Nephron progenitor cell (in vitro differentiated cells): ENCODE data around the gene RBMS1.
A peak's percentile ranks its signal among the peaks of the same experiment; 100 is the strongest.

Experiments
- DNase-seq: peaks from one replicate; pipeline ENCODE4 v3.0.0; 2021
- H3K27ac Mint-ChIP-seq: 2 replicates; pipeline ENCODE4 v1.8.0; 2021; ENCODE audit warnings: mild to moderate bottlenecking, moderate library complexity, mixed read lengths
- H3K27me3 Mint-ChIP-seq: 2 replicates; pipeline ENCODE4 v1.8.0; 2021; ENCODE audit warnings: mild to moderate bottlenecking, low read depth, mixed read lengths; ENCODE audit not compliant: poor library complexity
- H3K36me3 Mint-ChIP-seq: 2 replicates; pipeline ENCODE4 v1.8.0; 2021; ENCODE audit warnings: low read depth, mixed read lengths
- H3K4me1 Mint-ChIP-seq: 2 replicates; pipeline ENCODE4 v1.8.0; 2021; ENCODE audit warnings: mixed read lengths
- H3K4me3 Mint-ChIP-seq: 2 replicates; pipeline ENCODE4 v1.8.0; 2021; ENCODE audit warnings: mild to moderate bottlenecking, moderate library complexity, mixed read lengths
- H3K9me3 Mint-ChIP-seq: 2 replicates; pipeline ENCODE4 v1.8.0; 2021; ENCODE audit warnings: mild to moderate bottlenecking, moderate library complexity, mixed read lengths
- CTCF ChIP-seq: fragments of 200-600 bp; sonication (generic); IDR thresholded peaks from 2 replicates; pipeline ENCODE4 v1.5.0; 2021; ENCODE audit warnings: antibody characterized with exemption

The RBMS1 gene

GRCh38 chr2:160417745-160418397 is 75.7 kb downstream of the RBMS1 start:
- no peak overlapping the region for H3K4me3 Mint-ChIP-seq
- H3K27ac Mint-ChIP-seq = no peak overlapping the region
- H3K36me3 Mint-ChIP-seq = peaks cover 14% of the 10 kb centered on the region
- TF ChIP-seq CTCF = no peak
- no peak for DNase-seq
- peaks cover 6% of the 10 kb centered on the region for H3K4me1 Mint-ChIP-seq
- no peaks in the 10 kb centered on the region for H3K27me3 Mint-ChIP-seq
- H3K9me3 Mint-ChIP-seq = peaks cover 8% of the 10 kb centered on the region

- no peak for DNase-seq
- no peak overlapping the region for H3K27ac Mint-ChIP-seq
Observed at GRCh38 chr2:160415991-160416390, 77.6 kb downstream of the RBMS1 start.

GRCh38 chr2:160411955-160412354 is 81.7 kb downstream of the RBMS1 start:
- TF ChIP-seq CTCF = no peak
- Mint-ChIP-seq H3K9me3 (no peaks in the 10 kb centered on the region), H3K27me3 (no peaks in the 10 kb centered on the region), H3K4me1 (peaks cover 47% of the 10 kb centered on the region), H3K27ac (no peak overlapping the region), H3K36me3 (no peaks in the 10 kb centered on the region), H3K4me3 (no peak overlapping the region)
- no peak for DNase-seq

More at GRCh38 chr2:160415991-160416390, 77.6 kb downstream of the RBMS1 start:
- H3K4me3 Mint-ChIP-seq = no peak overlapping the region
- H3K4me1 Mint-ChIP-seq = peaks cover 21% of the 10 kb centered on the region
- H3K9me3 Mint-ChIP-seq = no peaks in the 10 kb centered on the region
- H3K27me3 Mint-ChIP-seq = no peaks in the 10 kb centered on the region
- H3K36me3 Mint-ChIP-seq = no peaks in the 10 kb centered on the region
- TF ChIP-seq CTCF = no peak

GRCh38 chr2:160411167-160411566 is 82.4 kb downstream of the RBMS1 start:
- Mint-ChIP-seq H3K27ac (peak overlapping the region; percentile 71), H3K4me3 (no peak overlapping the region), H3K4me1 (peaks cover 54% of the 10 kb centered on the region), H3K27me3 (no peaks in the 10 kb centered on the region), H3K36me3 (no peaks in the 10 kb centered on the region), H3K9me3 (no peaks in the 10 kb centered on the region)
- DNase-seq = peak; percentile 20
- no peak for TF ChIP-seq CTCF

- Mint-ChIP-seq H3K4me3 (peak overlapping the region; percentile 14), H3K27me3 (no peaks in the 10 kb centered on the region), H3K27ac (no peak overlapping the region), H3K36me3 (no peaks in the 10 kb centered on the region), H3K4me1 (peaks cover 66% of the 10 kb centered on the region), H3K9me3 (no peaks in the 10 kb centered on the region)
- DNase-seq = no peak
- no peak for TF ChIP-seq CTCF
Observed at GRCh38 chr2:160409480-160409879, 84.1 kb downstream of the RBMS1 start.

GRCh38 chr2:160408959-160409291 is 84.7 kb downstream of the RBMS1 start:
- no peaks in the 10 kb centered on the region for H3K27me3 Mint-ChIP-seq
- H3K4me1 Mint-ChIP-seq = peaks cover 69% of the 10 kb centered on the region

More at GRCh38 chr2:160408959-160409291, 84.7 kb downstream of the RBMS1 start:
- no peaks in the 10 kb centered on the region for H3K36me3 Mint-ChIP-seq
- peak overlapping the region; percentile 94 for H3K27ac Mint-ChIP-seq
- no peak for TF ChIP-seq CTCF
- no peaks in the 10 kb centered on the region for H3K9me3 Mint-ChIP-seq
- DNase-seq = no peak
- peak overlapping the region; percentile 88 for H3K4me3 Mint-ChIP-seq
